ENCODE measurements around the gene SEC24B. TPM values are rescaled to one million over a fixed set of nuclear protein-coding genes. Genes with fewer than 3 reads are reported as not detected.

SEC24B gene
- total RNA-seq: 32.0 and 36.1 TPM in 2 replicates

GRCh38 chr4:109433205-109434006 is at the start of gene SEC24B:
SEC24B (plus strand) TSS chr4:109433815; CDS start chr4:109433870, 55 bp downstream.
- ChIA-PET CTCF (interaction anchor here (0.6 to 2.0 kb wide), 20 partner anchors 8 to 547 kb away, joined by 3 to 9 read pairs (median 4); partner anchors contain the start of genes CASP6 and MCUB), POLR2A (interaction anchor here (0.6 to 3.7 kb wide), 11 partner anchors 9 to 389 kb away, joined by 3 to 41 read pairs (median 7); partner anchors contain the start of genes CASP6, GAR1, MCUB and PLA2G12A)
- intact Hi-C loops (cut with micrococcal nuclease): loop anchor here (1.0 to 5.0 kb wide), 11 partner anchors 11 to 1501 kb away; partner anchors contain the start of genes CASP6, CYP2U1, GAR1 and PLA2G12A
- no peaks in the 10 kb centered on the region for H3K27me3 Mint-ChIP-seq
- peaks cover 46% of the 10 kb centered on the region for H3K4me1 Mint-ChIP-seq
- peak; percentile 91 for DNase-seq
- peak; percentile 91 for ATAC-seq (ENCODE audit: low read depth)
- peak within 1 kb of the TSS; percentile 79 for H3K27ac Mint-ChIP-seq
- no peak for TF ChIP-seq CTCF (IDR thresholded peaks at IDR 0.05)
- no peaks in the 10 kb centered on the region for H3K9me3 Mint-ChIP-seq
- peaks cover 5% of the 10 kb centered on the region for H3K36me3 Mint-ChIP-seq (ENCODE audit: low read depth)
- peak within 1 kb of the TSS; percentile 86 for H3K4me3 Mint-ChIP-seq

- POLR2A ChIA-PET: no interaction called here
- H3K36me3 Mint-ChIP-seq (ENCODE audit: low read depth): no peaks in the 10 kb centered on the region
- no peak for TF ChIP-seq CTCF (IDR thresholded peaks at IDR 0.05)
- peaks cover 7% of the 10 kb centered on the region for H3K27me3 Mint-ChIP-seq
- H3K9me3 Mint-ChIP-seq: no peaks in the 10 kb centered on the region
- CTCF ChIA-PET: no interaction called here
- intact Hi-C loops (cut with micrococcal nuclease): no loop called here
- no peak overlapping the region for H3K4me3 Mint-ChIP-seq
- DNase-seq (no peak), ATAC-seq (ENCODE audit: low read depth) (no peak)
- H3K27ac Mint-ChIP-seq: no peak overlapping the region
- H3K4me1 Mint-ChIP-seq: no peaks in the 10 kb centered on the region
Observed at GRCh38 chr4:109383823-109384222, 49.8 kb upstream of the SEC24B start.

- Mint-ChIP-seq H3K27me3 (peaks cover 7% of the 10 kb centered on the region), H3K27ac (no peak overlapping the region), H3K36me3 (ENCODE audit: low read depth) (no peaks in the 10 kb centered on the region), H3K4me1 (no peaks in the 10 kb centered on the region), H3K9me3 (no peaks in the 10 kb centered on the region), H3K4me3 (no peak overlapping the region)
- CTCF ChIA-PET: no interaction called here
- ATAC-seq (ENCODE audit: low read depth) (no peak), DNase-seq (no peak)
- intact Hi-C loops (cut with micrococcal nuclease): no loop called here
- POLR2A ChIA-PET: no interaction called here
- TF ChIP-seq CTCF (IDR thresholded peaks at IDR 0.05): no peak
Observed at GRCh38 chr4:109385260-109385659, 48.4 kb upstream of the SEC24B start.

GRCh38 chr4:109389369-109390114 is 44.1 kb upstream of the SEC24B start:
- ATAC-seq (ENCODE audit: low read depth) (no peak), DNase-seq (no peak)
- Mint-ChIP-seq H3K27me3 (peaks cover 5% of the 10 kb centered on the region), H3K4me1 (no peaks in the 10 kb centered on the region), H3K36me3 (ENCODE audit: low read depth) (no peaks in the 10 kb centered on the region), H3K4me3 (no peak overlapping the region), H3K27ac (no peak overlapping the region), H3K9me3 (no peaks in the 10 kb centered on the region)
- intact Hi-C loops (cut with micrococcal nuclease): no loop called here
- POLR2A ChIA-PET: no interaction called here
- CTCF ChIA-PET: no interaction called here
- no peak for TF ChIP-seq CTCF (IDR thresholded peaks at IDR 0.05)
